SIG-M5 treated with dmso at 0.1 percent for 504 hours (cell line): ENCODE data around the gene ZNF789.

Source experiments
- DNase-seq: peaks from one replicate; lab custom pipeline; 2025; ENCODE audit not compliant: unreplicated experiment; lab: John Stamatoyannopoulos, UW

The ZNF789 gene

GRCh38 chr7:99457650-99458493 is 14.8 kb upstream of the ZNF789 start:
- DNase-seq, result no peak

GRCh38 chr7:99459087-99459486 is 13.6 kb upstream of the ZNF789 start:
- DNase-seq, result peak; percentile 58

GRCh38 chr7:99460651-99461050 is 12.0 kb upstream of the ZNF789 start:
- DNase-seq, result no peak

- no peak for DNase-seq
Measured at GRCh38 chr7:99461221-99461620, 11.5 kb upstream of the ZNF789 start.

- no peak for DNase-seq
Measured at GRCh38 chr7:99465421-99465768, 7.3 kb upstream of the ZNF789 start.

- no peak for DNase-seq
Measured at GRCh38 chr7:99468336-99468918, 4.3 kb upstream of the ZNF789 start.

- DNase-seq, result no peak
Measured at GRCh38 chr7:99469381-99470065, 3.2 kb upstream of the ZNF789 start.

GRCh38 chr7:99473315-99473596 is 566 bp downstream of the ZNF789 start:
- DNase-seq, result peak; percentile 88

GRCh38 chr7:99476107-99476506 is 3.4 kb downstream of the ZNF789 start:
- DNase-seq, result no peak

GRCh38 chr7:99478464-99479440 is 6.1 kb downstream of the ZNF789 start:
- DNase-seq, result no peak

GRCh38 chr7:99485094-99485493 is 12.4 kb downstream of the ZNF789 start:
- no peak for DNase-seq

GRCh38 chr7:99489235-99489634 is 16.5 kb downstream of the ZNF789 start:
- DNase-seq, result no peak

GRCh38 chr7:99490878-99491277 is 18.2 kb downstream of the ZNF789 start:
- no peak for DNase-seq

- DNase-seq, result no peak
Measured at GRCh38 chr7:99493823-99494222, 21.1 kb downstream of the ZNF789 start.

GRCh38 chr7:99497766-99498545 is 25.3 kb downstream of the ZNF789 start:
- DNase-seq, result peak; percentile 41

GRCh38 chr7:99498546-99498944 is 25.9 kb downstream of the ZNF789 start:
- peak; percentile 37 for DNase-seq

GRCh38 chr7:99499371-99499720 is 26.7 kb downstream of the ZNF789 start:
- DNase-seq, result peak; percentile 39

GRCh38 chr7:99499721-99500636 is 27.3 kb downstream of the ZNF789 start, which contains the start of gene ZNF394:
ZNF394 (minus strand) TSS chr7:99500281; CDS start chr7:99500093, 188 bp downstream.
- peak; percentile 90 for DNase-seq

GRCh38 chr7:99500637-99501009 is 27.9 kb downstream of the ZNF789 start:
- DNase-seq, result no peak
